ENCODE results near the gene MRPS7. TPM values are rescaled to one million over a fixed set of nuclear protein-coding genes. Genes with fewer than 3 reads are reported as not detected.

The MRPS7 gene
- total and polyA plus RNA-seq, 10 of the 15 experiments (the other 5 are each of a cell fraction or from before 2014, with no cell fraction given), result 88.4 to 217 (median 109) TPM

DNA sequence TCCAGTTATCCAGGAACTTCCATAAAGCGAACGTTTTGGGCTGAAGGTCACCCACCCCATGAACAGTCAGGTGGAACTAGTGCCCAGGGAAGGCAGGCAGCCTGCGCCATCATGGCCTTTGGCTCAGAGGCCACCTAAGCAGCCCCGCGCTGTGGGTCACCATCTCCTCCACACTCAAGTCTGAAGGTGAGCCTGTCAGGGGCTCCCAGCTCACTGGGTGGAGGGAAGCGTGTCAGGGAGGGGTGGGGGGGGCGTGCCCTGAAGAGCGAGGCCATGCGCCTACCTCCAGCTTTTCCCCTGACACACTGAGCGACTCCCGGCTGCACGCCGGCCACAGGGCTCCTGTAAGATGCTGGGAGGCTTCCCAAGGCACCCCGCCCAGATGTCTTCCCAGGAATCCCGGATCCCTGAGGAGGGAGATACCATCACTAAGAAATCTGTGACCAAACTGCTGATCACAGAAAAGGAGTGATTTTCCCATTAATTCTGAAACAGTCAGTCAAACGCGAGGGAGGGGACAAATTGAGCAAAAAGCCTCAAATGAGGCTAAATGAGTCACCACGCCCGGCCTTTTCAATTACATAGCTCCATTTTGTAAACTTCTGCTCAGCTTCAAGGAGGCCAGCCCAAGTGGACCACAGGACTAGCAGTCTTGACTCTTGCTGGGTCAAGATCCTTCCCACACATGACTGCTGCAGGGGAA, 54.0 kb downstream of the MRPS7 start:
- in situ Hi-C loops (cut with MboI), result no loop called here
- TF ChIP-seq YBX1 (IDR thresholded peaks at IDR 0.05) (no peak), SPI1 (IDR thresholded peaks at IDR 0.05; ENCODE audit: borderline replicate concordance, insufficient read depth, low read depth, low read length) (no peak), MTA2 (IDR thresholded peaks at IDR 0.05; ENCODE audit: low read depth) (peak; percentile 74), POU2F2 (IDR thresholded peaks at IDR 0.05; ENCODE audit: borderline replicate concordance, low read depth, low read length) (0 out of 3 replicates have a peak, but pooled peaks have one; percentile 9), RUNX3 (IDR thresholded peaks at IDR 0.05; ENCODE audit: low read length) (peak; percentile 93), JUNB (IDR thresholded peaks at IDR 0.05) (peak; percentile 93)
- TF ChIP-seq, protein P1, sequence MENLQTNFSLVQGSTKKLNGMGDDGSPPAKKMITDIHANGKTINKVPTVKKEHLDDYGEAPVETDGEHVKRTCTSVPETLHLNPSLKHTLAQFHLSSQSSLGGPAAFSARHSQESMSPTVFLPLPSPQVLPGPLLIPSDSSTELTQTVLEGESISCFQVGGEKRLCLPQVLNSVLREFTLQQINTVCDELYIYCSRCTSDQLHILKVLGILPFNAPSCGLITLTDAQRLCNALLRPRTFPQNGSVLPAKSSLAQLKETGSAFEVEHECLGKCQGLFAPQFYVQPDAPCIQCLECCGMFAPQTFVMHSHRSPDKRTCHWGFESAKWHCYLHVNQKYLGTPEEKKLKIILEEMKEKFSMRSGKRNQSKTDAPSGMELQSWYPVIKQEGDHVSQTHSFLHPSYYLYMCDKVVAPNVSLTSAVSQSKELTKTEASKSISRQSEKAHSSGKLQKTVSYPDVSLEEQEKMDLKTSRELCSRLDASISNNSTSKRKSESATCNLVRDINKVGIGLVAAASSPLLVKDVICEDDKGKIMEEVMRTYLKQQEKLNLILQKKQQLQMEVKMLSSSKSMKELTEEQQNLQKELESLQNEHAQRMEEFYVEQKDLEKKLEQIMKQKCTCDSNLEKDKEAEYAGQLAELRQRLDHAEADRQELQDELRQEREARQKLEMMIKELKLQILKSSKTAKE (IDR thresholded peaks at IDR 0.05; ENCODE audit: low read depth, poor library complexity, severe bottlenecking), result peak; percentile 32
- TF ChIP-seq, protein P2, sequence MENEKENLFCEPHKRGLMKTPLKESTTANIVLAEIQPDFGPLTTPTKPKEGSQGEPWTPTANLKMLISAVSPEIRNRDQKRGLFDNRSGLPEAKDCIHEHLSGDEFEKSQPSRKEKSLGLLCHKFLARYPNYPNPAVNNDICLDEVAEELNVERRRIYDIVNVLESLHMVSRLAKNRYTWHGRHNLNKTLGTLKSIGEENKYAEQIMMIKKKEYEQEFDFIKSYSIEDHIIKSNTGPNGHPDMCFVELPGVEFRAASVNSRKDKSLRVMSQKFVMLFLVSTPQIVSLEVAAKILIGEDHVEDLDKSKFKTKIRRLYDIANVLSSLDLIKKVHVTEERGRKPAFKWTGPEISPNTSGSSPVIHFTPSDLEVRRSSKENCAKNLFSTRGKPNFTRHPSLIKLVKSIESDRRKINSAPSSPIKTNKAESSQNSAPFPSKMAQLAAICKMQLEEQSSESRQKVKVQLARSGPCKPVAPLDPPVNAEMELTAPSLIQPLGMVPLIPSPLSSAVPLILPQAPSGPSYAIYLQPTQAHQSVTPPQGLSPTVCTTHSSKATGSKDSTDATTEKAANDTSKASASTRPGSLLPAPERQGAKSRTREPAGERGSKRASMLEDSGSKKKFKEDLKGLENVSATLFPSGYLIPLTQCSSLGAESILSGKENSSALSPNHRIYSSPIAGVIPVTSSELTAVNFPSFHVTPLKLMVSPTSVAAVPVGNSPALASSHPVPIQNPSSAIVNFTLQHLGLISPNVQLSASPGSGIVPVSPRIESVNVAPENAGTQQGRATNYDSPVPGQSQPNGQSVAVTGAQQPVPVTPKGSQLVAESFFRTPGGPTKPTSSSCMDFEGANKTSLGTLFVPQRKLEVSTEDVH (IDR thresholded peaks at IDR 0.05; ENCODE audit: low read depth, partially characterized antibody), result no peak
- TF ChIP-seq, protein P3, sequence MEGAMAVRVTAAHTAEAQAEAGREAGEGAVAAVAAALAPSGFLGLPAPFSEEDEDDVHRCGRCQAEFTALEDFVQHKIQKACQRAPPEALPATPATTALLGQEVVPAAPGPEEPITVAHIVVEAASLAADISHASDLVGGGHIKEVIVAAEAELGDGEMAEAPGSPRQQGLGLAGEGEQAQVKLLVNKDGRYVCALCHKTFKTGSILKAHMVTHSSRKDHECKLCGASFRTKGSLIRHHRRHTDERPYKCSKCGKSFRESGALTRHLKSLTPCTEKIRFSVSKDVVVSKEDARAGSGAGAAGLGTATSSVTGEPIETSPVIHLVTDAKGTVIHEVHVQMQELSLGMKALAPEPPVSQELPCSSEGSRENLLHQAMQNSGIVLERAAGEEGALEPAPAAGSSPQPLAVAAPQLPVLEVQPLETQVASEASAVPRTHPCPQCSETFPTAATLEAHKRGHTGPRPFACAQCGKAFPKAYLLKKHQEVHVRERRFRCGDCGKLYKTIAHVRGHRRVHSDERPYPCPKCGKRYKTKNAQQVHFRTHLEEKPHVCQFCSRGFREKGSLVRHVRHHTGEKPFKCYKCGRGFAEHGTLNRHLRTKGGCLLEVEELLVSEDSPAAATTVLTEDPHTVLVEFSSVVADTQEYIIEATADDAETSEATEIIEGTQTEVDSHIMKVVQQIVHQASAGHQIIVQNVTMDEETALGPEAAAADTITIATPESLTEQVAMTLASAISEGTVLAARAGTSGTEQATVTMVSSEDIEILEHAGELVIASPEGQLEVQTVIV (IDR thresholded peaks at IDR 0.05; ENCODE audit: borderline replicate concordance, partially characterized antibody), result no peak
- TF ChIP-seq, protein P4, sequence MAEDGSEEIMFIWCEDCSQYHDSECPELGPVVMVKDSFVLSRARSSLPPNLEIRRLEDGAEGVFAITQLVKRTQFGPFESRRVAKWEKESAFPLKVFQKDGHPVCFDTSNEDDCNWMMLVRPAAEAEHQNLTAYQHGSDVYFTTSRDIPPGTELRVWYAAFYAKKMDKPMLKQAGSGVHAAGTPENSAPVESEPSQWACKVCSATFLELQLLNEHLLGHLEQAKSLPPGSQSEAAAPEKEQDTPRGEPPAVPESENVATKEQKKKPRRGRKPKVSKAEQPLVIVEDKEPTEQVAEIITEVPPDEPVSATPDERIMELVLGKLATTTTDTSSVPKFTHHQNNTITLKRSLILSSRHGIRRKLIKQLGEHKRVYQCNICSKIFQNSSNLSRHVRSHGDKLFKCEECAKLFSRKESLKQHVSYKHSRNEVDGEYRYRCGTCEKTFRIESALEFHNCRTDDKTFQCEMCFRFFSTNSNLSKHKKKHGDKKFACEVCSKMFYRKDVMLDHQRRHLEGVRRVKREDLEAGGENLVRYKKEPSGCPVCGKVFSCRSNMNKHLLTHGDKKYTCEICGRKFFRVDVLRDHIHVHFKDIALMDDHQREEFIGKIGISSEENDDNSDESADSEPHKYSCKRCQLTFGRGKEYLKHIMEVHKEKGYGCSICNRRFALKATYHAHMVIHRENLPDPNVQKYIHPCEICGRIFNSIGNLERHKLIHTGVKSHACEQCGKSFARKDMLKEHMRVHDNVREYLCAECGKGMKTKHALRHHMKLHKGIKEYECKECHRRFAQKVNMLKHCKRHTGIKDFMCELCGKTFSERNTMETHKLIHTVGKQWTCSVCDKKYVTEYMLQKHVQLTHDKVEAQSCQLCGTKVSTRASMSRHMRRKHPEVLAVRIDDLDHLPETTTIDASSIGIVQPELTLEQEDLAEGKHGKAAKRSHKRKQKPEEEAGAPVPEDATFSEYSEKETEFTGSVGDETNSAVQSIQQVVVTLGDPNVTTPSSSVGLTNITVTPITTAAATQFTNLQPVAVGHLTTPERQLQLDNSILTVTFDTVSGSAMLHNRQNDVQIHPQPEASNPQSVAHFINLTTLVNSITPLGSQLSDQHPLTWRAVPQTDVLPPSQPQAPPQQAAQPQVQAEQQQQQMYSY (CRISPR knock-in tag; IDR thresholded peaks at IDR 0.05), result no peak

More for the DNA sequence above, 54.0 kb downstream of the MRPS7 start:
- DNase-seq (ENCODE audit: low read depth, low spot score) (no peak), FAIRE-seq (peak; percentile 13), ATAC-seq (peak; percentile 66)
- ChIA-PET SMC1A (ENCODE audit: uncharacterized antibody, unreplicated experiment) (interaction anchor here (0.8 to 13.5 kb wide), 11 partner anchors 15 to 111 kb away, joined by 3 to 243 read pairs (median 5); partner anchors contain the start of gene SLC25A19), RAD21 (ENCODE audit: unreplicated experiment) (interaction anchor here (0.6 to 16.3 kb wide), 12 partner anchors 21 to 248 kb away, joined by 3 to 364 read pairs (median 6); partner anchors contain the start of genes GRB2, MIF4GD and SLC25A19), POLR2A (interaction anchor here (0.6 to 13.4 kb wide), 16 partner anchors 10 to 94 kb away, joined by 3 to 255 read pairs (median 4); partner anchors contain the start of genes GRB2 and SLC25A19), CTCF (interaction anchor here (0.6 to 13.8 kb wide), 11 partner anchors 9 to 213 kb away, joined by 3 to 182 read pairs (median 6); partner anchors contain the start of gene SLC25A19)
- Histone ChIP-seq H3K79me2 (ENCODE audit: control insufficient read depth, insufficient read depth, low read length) (peaks cover 25% of the 10 kb centered on the region), H3K27me3 (replicated peaks in 1 of 2; ENCODE audit: control insufficient read depth in 2 of 2, insufficient read depth in 2 of 2, low read length in 1 of 2) (no peaks in the 10 kb centered on the region), H3K4me2 (ENCODE audit: control insufficient read depth, insufficient read depth) (peak overlapping the region; percentile 75), H3K9ac (ENCODE audit: control insufficient read depth, insufficient read depth, low read length) (peak overlapping the region; percentile 45), H3K9me3 (replicated peaks; ENCODE audit: control insufficient read depth, insufficient read depth, low read length) (no peaks in the 10 kb centered on the region), H3K4me3 (0 out of 2 replicates have a peak overlapping the region, but pooled peaks have one; percentile 30), H3K27ac (ENCODE audit: control insufficient read depth, insufficient read depth) (peak overlapping the region; percentile 89), H2AFZ (ENCODE audit: control insufficient read depth, low read depth, low read length) (no peak overlapping the region), H3K36me3 (ENCODE audit: control insufficient read depth in 2 of 2, insufficient read depth in 2 of 2, low read length in 1 of 2) (peaks cover 12% of the 10 kb centered on the region in 2 experiments), H4K20me1 (ENCODE audit: control insufficient read depth, insufficient read depth) (no peaks in the 10 kb centered on the region), H3K4me1 (ENCODE audit: control insufficient read depth, insufficient read depth, low read length) (peaks cover 84% of the 10 kb centered on the region)
- no TSS peak for BruUV-seq (replicated peaks)
- intact Hi-C loops (cut with micrococcal nuclease; ENCODE audit: unreplicated experiment), result loop anchor here (1.0 kb wide), 1 partner anchor 20 kb away; no protein-coding TSS in a partner anchor
- 23% methylated on average over 19 of the region's 19 CpGs for WGBS (ENCODE audit: insufficient coverage, insufficient replicate concordance, low lambda C conversion rate, missing lambda C conversion rate)
